GM18499 (cell line): ENCODE results near the gene SPEN.

Experiments used
- ATAC-seq: cut with Tn5 transposase; IDR thresholded peaks from one replicate; pipeline ENCODE4 v1.9.1; 2021; ENCODE audit warnings: moderate number of reproducible peaks; ENCODE audit not compliant: insufficient read depth, unreplicated experiment

Gene SPEN

DNA sequence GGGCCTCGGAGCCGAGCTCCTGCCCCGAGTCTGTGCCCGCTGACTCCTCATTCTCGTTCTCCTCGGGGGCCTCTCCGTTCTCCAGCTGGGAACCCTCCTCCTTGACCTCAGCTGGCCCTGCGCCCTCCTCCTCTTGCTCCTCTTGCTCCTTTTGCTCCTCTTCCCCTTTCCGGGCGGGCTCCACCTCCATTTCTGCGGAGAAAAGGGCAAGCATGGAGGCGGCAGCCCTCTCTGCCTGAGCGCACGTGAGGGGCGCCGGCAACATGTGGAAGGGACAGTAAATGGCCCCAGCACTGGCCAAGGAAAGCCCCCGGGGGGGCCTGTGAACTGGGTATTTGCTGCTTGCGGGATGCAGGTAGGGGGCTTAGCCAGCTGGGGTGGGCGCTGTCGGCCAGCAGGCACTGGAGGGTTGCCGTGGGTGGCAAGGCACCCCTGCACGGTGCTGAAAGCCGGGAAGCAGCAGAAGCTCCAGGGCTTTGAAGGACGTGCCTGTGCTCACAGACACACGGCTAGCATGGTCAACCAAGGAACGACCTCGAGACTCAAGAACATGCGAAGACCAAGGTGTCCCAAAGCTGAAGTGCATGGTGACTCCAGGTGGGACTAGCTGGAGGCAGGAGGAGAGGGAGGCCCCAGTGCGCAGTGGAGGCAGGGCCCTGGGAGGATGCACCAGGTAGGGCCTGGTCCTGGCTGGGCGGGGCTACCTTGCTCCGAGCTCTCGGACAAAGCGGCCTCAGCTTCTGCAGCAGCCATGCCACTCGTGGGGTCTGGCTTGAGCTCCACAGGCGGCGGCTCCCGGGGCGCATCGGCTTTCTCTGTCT lies 97.7 kb downstream of the SPEN start:
- no peak for ATAC-seq

DNA sequence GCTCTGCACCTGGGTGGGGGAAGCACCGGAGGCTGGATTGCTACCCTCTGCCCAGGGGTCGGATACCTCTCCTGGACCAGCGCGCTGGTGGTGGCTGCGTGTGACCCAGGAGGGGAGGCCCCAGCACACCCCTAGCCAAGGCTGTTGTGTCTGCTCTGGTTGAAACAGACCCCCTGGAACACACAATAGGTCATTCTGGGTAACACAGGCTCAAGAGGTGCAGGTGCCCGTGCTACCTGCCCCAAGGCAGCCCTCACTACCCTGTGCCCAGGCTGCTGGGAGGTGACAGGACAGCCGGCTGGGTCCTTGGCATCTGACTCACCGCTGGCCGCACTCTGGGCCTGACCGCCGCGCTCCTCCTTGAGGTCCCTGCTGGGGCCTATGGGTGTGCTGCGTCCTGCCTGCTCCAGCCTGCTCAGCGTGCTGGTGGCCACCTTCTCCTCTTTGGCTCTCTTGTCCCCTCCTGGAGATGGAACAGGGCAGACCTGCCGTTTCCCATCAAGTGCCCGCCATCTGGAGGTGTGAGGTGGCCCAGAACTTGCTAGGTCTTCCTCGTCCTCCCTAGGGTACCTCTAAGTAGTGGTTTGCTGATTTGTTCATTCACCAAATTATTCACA lies 98.4 kb downstream of the SPEN start:
- ATAC-seq = no peak

DNA sequence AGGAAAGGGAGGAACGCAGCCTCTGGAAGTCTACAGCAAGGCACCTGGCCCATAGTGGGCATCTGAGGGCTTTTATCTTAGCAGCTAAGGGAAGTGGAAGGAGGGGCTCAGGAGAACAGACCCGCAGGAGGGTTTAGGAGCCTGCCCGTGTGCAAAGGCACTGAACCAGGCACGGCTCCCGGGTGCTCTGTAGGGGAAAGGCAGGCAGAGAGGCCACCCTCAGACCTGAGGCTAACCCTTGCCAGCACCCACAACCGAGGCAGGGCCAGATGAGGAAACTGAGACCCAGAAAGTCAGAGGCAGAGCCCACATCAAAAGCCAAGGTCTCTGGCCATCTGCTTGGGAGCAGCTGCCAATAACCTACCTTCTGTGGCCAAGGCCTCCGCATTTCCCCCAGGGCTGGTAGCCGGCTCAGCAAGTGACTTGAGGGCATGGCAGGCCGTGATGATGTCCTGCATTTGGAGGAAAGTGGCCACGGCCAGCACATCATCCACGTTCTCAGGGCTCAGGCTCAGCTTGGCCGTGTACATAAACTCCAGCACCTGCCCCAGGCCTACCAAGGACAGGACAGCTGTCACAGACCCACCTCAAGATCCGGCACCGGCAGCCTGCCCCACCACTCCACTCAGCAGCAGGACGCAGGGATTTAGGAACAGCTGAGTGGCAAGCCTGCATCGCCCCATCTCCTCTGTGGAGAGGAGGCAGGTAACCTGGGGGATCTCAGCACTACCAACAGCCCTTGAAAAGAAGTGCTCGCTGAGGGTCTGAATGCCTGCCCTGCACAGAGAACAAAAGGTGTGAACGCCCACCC lies 99.3 kb downstream of the SPEN start:
- no peak for ATAC-seq

DNA sequence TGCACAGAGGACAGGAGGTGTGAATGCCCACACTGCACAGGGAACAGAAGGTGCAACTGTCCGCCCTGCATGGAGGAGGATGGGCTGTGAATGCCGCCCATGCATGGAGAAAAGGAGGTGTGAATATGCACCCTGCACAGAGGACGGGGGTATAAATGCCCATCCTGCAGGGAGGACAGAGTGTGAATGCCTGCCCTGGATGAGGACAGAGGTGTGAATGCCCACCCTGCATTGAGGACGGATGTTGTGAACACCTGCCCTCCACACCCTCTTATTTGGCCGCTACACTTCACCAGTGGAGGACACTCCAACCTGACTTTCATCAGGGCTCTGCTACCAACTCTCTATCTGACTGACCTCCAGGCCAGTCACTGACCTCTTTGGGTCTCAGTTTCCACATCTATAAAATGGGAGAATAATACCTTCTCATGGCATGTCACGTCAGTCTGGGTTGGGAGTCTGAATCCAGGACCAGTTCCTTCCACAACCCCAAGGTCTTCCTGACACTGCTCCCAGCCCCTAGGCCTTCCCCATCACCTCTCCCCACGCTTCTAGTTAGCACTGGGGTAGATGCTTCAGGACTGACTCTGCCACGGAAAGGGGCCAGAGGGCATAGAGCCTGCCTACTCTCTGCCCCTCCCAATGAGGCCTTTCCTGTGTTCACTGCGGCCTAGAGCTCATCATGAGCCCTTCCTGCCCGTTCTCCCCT lies 100.0 kb downstream of the SPEN start:
- no peak for ATAC-seq

DNA sequence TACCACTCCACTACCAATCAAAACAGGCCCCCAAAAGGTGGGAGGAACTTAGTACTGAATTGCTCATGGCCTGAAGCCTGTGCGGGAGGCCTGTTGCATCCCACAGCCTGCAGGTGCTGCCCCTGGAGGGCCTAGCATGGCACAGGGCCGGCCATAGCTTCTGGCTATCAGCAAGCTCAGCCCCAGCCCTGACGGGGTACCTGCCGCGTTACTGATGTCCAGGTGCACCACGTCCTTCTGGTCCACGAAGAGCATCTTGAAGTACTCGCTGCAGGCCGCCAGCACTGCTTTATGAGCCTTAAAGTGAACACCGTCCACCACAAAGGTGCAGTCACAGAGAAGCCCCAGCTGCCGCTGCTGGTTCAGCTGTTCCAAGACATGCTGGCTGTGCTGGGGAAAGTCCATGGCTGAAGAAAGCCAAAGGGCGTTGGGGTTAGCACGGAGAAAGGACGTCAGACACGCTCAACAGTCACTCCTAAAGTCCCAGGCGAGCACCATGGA lies 100.6 kb downstream of the SPEN start:
- ATAC-seq = no peak

DNA sequence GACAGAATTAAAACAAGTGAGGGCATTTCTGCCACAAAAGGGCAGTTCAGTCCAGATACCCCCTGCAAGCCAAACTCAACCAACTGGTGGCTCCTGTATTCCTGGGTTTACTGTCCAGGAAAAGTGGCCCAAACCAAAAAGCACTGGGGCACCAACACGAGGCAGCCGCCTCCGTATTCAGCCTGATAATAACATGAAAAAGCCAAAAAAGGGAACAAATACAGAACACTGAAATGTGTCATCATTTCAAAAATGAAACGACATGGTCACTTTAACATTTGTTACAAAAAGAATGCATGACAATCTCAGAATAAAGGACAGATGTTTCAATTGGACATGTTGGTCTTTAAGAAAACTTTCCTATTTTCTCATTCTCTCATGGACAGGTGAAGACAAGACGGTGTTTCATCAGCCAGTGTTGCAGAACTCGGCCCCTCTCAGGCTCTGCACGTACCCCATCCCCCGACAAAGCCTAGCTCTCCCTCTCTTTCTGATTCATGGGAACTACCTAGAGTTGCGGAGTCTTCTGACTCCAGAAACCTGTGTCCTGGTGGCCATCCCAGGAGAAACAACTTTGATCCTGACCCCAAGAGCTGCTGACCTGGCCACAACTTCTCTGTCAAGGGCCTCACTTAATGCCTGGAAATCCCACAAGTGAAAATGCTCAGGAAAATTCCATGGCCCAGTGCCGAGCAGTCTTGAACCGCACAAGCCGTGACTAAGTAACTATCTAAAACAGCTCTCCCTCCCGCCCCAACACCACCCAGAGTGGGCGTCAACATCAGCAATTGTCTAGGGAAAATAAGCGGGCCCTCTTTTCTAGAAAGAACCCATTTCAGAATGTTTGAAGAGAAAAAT lies 101.3 kb downstream of the SPEN start:
- ATAC-seq = no peak

DNA sequence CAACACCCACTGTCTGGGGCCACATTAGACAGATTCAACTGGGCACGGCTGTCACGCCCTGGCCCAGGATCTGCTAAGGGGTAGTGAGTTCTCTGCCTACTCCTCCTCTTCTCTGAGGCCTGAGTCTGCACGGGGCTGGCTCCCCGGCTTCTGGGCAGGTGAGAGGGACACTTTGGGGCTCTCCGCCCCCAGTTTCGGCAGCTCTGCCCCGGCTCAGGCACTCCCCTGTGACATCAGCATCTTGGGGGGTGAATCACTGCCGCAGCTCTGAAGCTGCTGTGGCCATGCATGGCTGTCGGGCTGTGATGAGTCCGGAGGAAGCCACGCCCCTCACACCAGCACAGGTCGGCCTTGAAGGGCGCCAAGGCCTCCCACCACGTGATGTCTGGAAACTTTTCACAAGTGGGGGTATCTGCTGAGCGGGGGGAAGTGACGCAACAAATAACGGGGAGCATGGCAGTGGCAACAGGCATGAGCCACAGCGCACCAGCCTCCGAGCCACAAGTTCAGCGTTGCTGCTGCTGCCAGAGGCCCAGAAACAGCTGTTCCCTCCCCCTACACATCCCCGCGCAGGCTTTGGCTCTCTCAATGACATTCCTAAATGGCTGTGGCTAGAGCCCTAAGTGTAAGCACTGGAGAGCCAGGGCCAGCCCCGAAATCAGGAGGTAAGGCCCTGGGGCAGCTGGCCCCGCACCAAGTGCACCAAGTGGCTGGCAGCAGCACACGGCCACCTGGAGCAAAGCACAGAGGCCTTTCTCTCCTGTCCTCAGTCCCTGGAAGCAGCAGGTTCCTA lies 102.1 kb downstream of the SPEN start:
- ATAC-seq = peak; percentile 65

DNA sequence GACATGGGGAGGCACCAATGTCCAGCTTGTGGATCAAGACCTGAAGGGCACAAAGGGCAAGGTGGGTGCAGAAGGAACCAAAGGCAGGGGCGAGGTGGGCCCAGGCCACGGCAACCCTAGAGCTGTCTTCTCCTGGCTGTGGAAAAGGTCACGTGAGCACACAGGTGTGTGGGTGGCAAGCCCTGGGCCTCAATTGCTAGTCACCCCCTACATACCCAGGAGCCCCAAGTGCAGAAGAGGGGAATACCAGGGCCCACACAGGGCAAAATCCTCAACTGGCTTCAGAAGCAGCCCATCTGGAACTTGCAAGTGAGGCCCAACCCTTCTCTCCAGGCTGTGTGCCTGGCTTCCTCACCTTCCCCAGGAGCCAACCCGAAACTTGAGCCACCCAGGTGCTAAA lies 102.8 kb downstream of the SPEN start:
- no peak for ATAC-seq

DNA sequence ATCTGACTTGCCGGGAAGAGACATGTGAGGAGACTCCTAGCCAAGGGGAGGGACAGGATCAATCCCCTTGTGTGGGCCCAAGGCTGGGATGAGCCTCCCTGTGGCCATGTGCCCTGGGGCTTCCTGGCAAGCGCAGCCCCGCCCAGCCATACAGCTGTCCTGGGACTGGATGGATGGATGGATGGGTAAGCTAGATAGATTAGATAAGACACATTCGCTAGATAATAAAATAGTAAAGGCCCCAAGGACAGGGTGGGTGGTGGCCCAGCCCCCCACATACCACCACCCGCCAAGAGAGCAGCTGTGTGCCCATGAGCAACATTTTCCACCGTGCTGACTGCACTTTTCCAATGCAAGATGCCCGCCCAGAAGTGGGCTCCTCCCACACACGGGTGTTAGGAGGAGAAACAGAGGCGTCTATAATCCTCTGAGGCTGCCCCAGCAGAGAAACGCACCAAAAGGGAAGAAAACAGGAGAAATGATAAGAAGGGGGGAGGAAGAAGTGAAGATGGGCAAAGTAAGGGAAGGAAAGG lies 103.3 kb downstream of the SPEN start:
- no peak for ATAC-seq

DNA sequence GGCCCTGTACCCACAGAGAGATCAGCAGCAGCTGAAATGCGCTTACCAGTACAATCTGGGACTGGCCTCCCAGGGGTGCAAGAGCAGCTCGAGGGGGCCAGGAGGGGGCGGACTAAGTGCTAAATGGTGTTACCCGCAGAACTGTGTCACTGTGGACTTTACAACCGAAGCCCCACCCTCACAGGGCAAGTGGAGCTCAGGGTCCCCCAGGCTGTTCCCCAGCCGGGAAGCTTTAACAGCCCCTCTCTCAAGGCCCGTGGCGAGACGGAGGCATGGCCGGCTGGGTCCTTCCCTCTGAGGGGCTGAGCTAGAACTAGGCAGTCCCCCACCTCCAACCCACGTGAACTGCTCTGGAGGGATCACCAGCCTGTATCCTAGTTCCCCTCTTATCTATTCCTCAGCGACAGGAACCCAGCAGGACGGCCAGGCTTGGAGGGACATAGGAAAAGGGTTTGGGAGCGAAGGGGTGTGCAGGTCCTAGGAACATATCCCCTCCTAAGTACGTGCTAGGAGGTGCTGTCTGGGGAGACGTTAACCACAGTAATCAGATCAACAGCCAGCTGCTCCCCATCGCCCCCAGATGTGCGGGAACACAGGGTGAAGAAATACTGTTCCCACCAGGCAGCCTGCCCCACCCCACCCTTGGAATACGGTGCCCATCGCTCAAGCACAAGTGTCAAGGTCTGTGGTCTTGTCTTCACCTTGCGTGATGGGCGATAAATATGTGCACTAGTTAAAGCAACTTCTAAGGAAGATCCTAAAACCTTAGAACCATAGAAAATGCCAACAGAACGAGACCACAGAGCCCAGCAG lies 104.0 kb downstream of the SPEN start:
- no peak for ATAC-seq

DNA sequence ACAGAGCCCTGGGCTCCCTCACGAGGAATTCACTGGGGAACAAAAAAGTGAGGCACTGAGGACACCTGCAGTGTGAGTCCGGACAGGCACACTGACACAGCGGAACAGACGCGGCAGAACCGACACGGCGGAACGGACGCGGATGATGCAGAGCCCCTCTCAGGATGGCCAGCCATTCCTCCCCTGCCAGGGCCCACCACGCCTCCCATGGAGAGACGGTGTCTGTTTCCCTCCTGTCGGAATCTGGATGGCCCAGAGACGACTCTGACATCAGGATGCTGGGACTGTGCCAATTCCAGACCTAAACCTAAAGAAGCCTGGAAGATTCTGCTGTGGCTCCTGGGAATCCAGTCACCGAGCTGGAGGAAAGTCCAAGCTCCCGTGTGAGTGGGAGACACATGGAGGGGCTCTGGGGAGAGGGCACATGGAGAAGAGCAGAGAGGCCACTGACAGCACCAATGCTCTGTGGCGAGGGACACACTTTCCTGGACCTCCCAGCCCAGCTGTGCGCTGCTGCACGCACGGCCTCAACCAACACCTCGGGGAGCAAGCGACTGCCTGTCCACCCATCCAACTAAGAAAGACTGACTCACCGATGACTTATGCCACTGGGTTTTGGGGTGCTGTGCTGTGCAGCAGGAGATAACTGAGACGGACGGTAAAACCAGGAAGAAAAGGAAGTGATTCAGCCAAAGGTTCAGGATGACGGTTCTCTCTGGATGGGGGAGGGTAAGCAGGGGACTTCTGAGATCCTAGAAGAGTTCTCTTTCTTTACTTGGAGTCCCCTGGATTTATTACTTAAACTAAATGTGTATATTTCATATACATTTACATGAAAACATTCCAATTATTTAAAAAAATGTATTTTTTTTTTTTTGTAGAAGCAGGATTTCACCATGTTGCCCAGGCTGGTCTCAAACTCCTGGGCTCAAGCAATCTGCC lies 105.1 kb downstream of the SPEN start:
- ATAC-seq = no peak

DNA sequence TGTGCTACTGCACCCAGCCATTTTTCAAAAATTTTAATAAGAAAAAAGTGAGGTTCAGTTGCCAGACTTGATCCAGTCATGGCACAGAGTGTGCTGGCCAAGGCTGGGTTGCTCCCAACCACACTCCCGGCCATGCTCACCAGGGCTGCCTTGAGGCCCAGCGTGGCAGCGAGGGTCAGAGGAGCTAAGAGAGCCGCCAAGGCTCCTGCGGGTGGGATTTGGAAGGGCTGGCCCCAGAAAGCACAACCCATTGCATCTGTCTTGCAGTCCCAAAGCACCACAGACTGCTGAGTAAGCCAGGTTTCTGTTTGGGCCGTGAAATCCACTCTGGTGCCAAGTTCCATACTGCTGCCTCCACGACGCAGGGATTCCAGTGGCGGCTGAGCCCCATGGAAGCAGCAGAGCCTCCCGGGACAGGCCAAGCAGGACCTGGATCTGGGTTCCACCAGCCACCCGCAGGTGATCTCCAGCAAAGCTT lies 105.8 kb downstream of the SPEN start:
- no peak for ATAC-seq

DNA sequence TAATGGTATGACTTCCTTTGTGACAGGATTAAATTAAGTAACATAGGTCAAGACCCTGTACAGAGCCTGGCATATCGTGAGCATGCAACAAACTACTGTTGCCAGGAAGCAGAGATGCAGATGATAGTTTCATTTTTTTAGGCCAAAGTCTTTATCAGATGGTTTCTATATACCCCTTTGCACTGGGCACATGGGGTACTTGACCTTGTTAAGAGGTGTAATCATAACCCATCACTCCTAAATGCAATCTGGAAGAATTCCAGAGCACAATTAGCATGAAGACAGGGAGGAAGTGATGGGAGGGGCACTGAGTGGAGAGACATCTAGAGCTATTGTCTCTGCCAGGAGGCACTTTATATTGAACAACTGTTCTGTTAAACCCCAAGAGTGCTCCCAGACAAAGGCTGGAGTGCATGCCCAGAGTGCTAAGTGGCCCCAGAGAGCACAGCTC lies 106.3 kb downstream of the SPEN start:
- ATAC-seq = no peak

DNA sequence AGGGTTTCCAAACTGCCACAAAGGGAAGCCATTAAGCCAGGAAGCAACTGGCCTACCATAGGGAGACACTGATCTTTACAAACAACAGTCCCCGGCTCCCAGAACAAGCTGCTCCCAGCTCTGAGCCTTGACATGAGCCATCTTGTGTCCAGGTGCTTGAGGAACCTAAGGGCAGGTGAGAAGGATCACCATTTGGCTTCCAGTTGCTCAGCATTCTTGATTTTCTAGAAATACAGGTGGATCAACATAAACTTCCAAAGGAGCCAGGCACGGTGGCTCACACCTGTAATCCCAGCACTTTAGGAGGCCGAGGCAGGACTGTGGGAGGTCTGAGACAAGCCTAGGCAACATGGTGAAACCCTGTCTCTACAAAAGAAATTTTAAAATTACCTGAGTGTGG lies 106.8 kb downstream of the SPEN start:
- no peak for ATAC-seq

DNA sequence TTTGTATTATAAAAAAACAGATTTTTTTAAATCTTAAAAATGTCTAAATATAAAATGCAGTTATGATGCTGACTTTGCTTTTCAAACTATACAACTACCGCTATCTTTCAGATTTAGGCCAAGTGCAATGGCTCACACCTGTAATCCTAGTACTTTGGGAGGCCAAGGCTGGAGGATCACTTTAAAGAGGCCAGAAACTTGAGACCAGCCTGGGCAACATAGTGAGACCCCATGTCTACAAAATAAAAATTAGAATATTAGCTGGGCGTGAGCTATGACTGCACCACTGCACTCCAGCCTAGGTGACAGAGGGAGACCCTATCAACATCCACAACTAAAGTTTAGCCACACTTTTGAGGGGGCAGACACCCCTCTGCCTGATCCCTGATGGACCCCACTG lies 108.0 kb downstream of the SPEN start:
- no peak for ATAC-seq

DNA sequence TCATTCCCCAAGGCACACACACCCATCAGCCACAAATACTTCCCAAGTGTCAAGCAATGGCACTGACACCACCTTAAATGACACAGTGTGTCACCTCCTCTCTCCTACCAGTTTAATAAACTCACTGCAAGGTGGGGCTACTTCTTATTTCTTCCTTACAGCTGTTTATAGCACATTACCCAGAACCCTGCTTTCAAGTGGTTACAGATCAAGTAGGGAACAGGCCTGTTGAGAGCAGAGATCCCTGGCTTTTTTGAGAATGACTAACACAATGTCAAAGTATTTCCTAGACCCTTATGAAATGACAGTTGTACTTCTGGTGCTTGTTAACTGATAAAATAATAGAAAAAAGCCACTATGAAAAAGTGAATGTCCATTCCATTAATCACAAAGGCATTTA lies 108.6 kb downstream of the SPEN start:
- no peak for ATAC-seq
